ENCODE results near the gene KIF2C.

GRCh38 chr1:44788120-44788860, 48.7 kb downstream of the KIF2C start, which contains the start of gene BEST4:
- TF ChIP-seq CTCF (IDR thresholded peaks at IDR 0.05): no peak
- no peak for TF ChIP-seq POLR2AphosphoS5 (IDR thresholded peaks at IDR 0.05)

Data from suprapubic skin (tissue), 3 donors.